HCT116 (cell line): ENCODE measurements around the gene NAV3. TPM values are rescaled to one million over a fixed set of nuclear protein-coding genes. Genes with fewer than 3 reads are reported as not detected.

Source experiments
- ATAC-seq: fragments of 200-7000 bp; cut with Tn5 transposase; 2 replicates; pipeline ENCODE4 v1.9.1; 2020; ENCODE audit warnings: mild to moderate bottlenecking, moderate library complexity
- BruUV-seq: library from RNA; stranded (reverse); fragments of 400-500 nt; replicated peaks from 2 replicates; lab custom pipeline; 2021; lab: Mats Ljungman, UMichigan
- CTCF ChIA-PET: fragments of 300-600 bp; sonication (Branson Sonifier 250); formaldehyde crosslinking; loops from one replicate; lab custom pipeline; 2021; ENCODE audit warnings: antibody characterized with exemption; lab: Charles Lee
- POLR2A ChIA-PET: fragments of 300-600, 350-600 bp; sonication (Branson Sonifier 250); formaldehyde crosslinking; loops from one replicate; lab custom pipeline; 2021; ENCODE audit warnings: antibody characterized with exemption; lab: Charles Lee
- RAD21 ChIA-PET, 2 experiments: fragments of 300-600 bp; sonication (Branson Sonifier 250); formaldehyde crosslinking; loops; one replicate each; lab custom pipeline; 2023; ENCODE audit warnings: low total read pairs in 2 of 2; ENCODE audit not compliant: uncharacterized antibody in 2 of 2, unreplicated experiment in 2 of 2, low non-redundant PET in 1 of 2; lab: Charles Lee
- DNase-seq: peaks from one replicate; pipeline ENCODE4 v3.0.0-alpha.2; 2010; ENCODE audit warnings: low read depth, low spot score
- H2AFZ ChIP-seq: fragments of 200-600 bp; shearing (Covaris generic), sonication (generic); 2 replicates; pipeline ENCODE4 v1.6.1; 2017; ENCODE audit warnings: low read depth, mixed run types, mixed read lengths, antibody characterized with exemption, low read length; ENCODE audit not compliant: poor library complexity, severe bottlenecking
- H3K27ac ChIP-seq: 2 replicates; pipeline ENCODE4 v1.5.1; 2012; ENCODE audit warnings: low read depth, low read length
- H3K27me3 ChIP-seq: fragments of 200-600 bp; sonication (generic); 2 replicates; pipeline ENCODE4 v1.6.1; 2016; ENCODE audit warnings: mixed run types, low read length, mixed read lengths; ENCODE audit not compliant: insufficient read depth
- H3K36me3 ChIP-seq, 2 experiments: fragments of 200-500 bp in 1 of 2; fragments of 200-600 bp in 1 of 2; sonication (Bioruptor generic) in 1 of 2; sonication (generic) in 1 of 2; 2 replicates each; pipeline versions ENCODE4 v1.5.1 to v1.6.1; 2014 to 2016; ENCODE audit warnings: low read length in 2 of 2, inconsistent platforms in 1 of 2, mixed read lengths in 1 of 2, mixed run types in 1 of 2; ENCODE audit not compliant: insufficient read depth in 2 of 2, control insufficient read depth in 1 of 2
- H3K4me1 ChIP-seq, 2 experiments: fragments of 200-600 bp in 1 of 2; sonication (generic) in 1 of 2; 2 replicates each; pipeline versions ENCODE4 v1.5.1 to v1.6.1; 2012 to 2017; ENCODE audit warnings: low read length in 2 of 2, inconsistent platforms in 1 of 2, mild to moderate bottlenecking in 1 of 2, mixed read lengths in 1 of 2, mixed run types in 1 of 2, moderate library complexity in 1 of 2; ENCODE audit not compliant: insufficient read depth in 2 of 2, control insufficient read depth in 1 of 2
- H3K4me2 ChIP-seq: fragments of 200-600 bp; sonication (generic); 2 replicates; pipeline ENCODE4 v1.6.1; 2017; ENCODE audit warnings: mixed run types, low read length, mixed read lengths
- H3K4me3 ChIP-seq, 2 experiments: fragments of 200-600 bp in 1 of 2; sonication (generic) in 1 of 2; replicated peaks in 1 of 2; 2 replicates each; pipeline ENCODE4 v1.5.1; 2011 to 2016; ENCODE audit warnings: low read length in 2 of 2, control low read depth in 1 of 2, low read depth in 1 of 2, mild to moderate bottlenecking in 1 of 2, mixed read lengths in 1 of 2, mixed run types in 1 of 2
- H3K79me2 ChIP-seq: fragments of 200-600 bp; sonication (generic); 2 replicates; pipeline ENCODE4 v1.6.1; 2017; ENCODE audit warnings: mild to moderate bottlenecking, mixed run types, low read length, moderate library complexity, mixed read lengths; ENCODE audit not compliant: insufficient read depth
- H3K9ac ChIP-seq: fragments of 200-600 bp; sonication (generic); 2 replicates; pipeline ENCODE4 v1.6.1; 2016; ENCODE audit warnings: low read length, mixed read lengths
- H3K9me2 ChIP-seq: fragments of 200-600 bp; sonication (generic), shearing (Covaris generic); 2 replicates; pipeline ENCODE4 v1.6.1; 2017; ENCODE audit warnings: mixed run types, mild to moderate bottlenecking, moderate library complexity; ENCODE audit not compliant: insufficient read depth
- H3K9me3 ChIP-seq, 2 experiments: fragments of 200-500 bp in 1 of 2; fragments of 200-600 bp in 1 of 2; sonication (Bioruptor generic) in 1 of 2; sonication (generic) in 1 of 2; 2 replicates each; pipeline ENCODE4 v1.6.1; 2014 to 2017; ENCODE audit warnings: low read length in 2 of 2, mixed read lengths in 2 of 2, inconsistent platforms in 1 of 2, low read depth in 1 of 2, mild to moderate bottlenecking in 1 of 2, mixed run types in 1 of 2, moderate library complexity in 1 of 2; ENCODE audit not compliant: control insufficient read depth in 1 of 2, insufficient read depth in 1 of 2
- H4K20me1 ChIP-seq: fragments of 200-600 bp; sonication (generic), shearing (Covaris generic); 2 replicates; pipeline ENCODE4 v1.6.1; 2017; ENCODE audit warnings: mixed run types, mild to moderate bottlenecking, moderate library complexity; ENCODE audit not compliant: insufficient read depth
- CBX3 ChIP-seq: IDR thresholded peaks from 2 replicates; pipeline ENCODE4 v1.6.1; 2012; ENCODE audit warnings: low read depth
- CEBPB ChIP-seq: IDR thresholded peaks from 2 replicates; pipeline ENCODE4 v1.6.1; 2012; ENCODE audit warnings: low read depth
- EGR1 ChIP-seq: IDR thresholded peaks from 2 replicates; pipeline ENCODE4 v1.6.1; 2012; ENCODE audit warnings: low read depth
- ELF1 ChIP-seq: IDR thresholded peaks from 2 replicates; pipeline ENCODE4 v1.6.1; 2012; ENCODE audit warnings: low read depth, borderline replicate concordance
- EZH2 ChIP-seq: fragments of 200-600 bp; sonication (generic); IDR thresholded peaks from 2 replicates; pipeline ENCODE4 v1.6.1; 2017; ENCODE audit warnings: antibody characterized with exemption, mixed run types
- EZH2phosphoT487 ChIP-seq: fragments of 200-600 bp; IDR thresholded peaks from 2 replicates; pipeline ENCODE4 v1.6.1; 2018; ENCODE audit warnings: antibody characterized with exemption, borderline replicate concordance
- FOSL1 ChIP-seq: IDR thresholded peaks from 2 replicates; pipeline ENCODE4 v1.6.1; 2012; ENCODE audit warnings: low read depth
- JUND ChIP-seq: IDR thresholded peaks from 2 replicates; pipeline ENCODE4 v1.6.1; 2012
- SIN3A ChIP-seq: IDR thresholded peaks from 2 replicates; pipeline ENCODE4 v1.6.1; 2012; ENCODE audit warnings: low read depth
- SP1 ChIP-seq: IDR thresholded peaks from 2 replicates; pipeline ENCODE4 v1.6.1; 2012; ENCODE audit warnings: low read depth
- SRF ChIP-seq: IDR thresholded peaks from 2 replicates; pipeline ENCODE4 v1.6.1; 2012; ENCODE audit warnings: low read depth
- YY1 ChIP-seq: IDR thresholded peaks from 2 replicates; pipeline ENCODE4 v1.6.1; 2011; ENCODE audit warnings: low read length, low read depth, moderate library complexity, mild to moderate bottlenecking; ENCODE audit not compliant: insufficient replicate concordance; ENCODE audit errors: extremely low read depth
- ZFX ChIP-seq: fragments of 450-650 bp; IDR thresholded peaks from 2 replicates; pipeline ENCODE4 v1.6.1; 2017
- ZNF274 ChIP-seq: fragments of 200-500 bp; sonication (Bioruptor generic); IDR thresholded peaks from 2 replicates; pipeline ENCODE4 v1.6.1; 2014; ENCODE audit warnings: mild to moderate bottlenecking, low read depth, low read length, inconsistent platforms
- intact Hi-C: fragments of 100-400 bp; cut with micrococcal nuclease; formaldehyde crosslinking; loops from 2 replicates; pipeline ENCODE4 v1.10.0; 2022
- total RNA-seq: library from RNA; stranded (reverse); gene quantifications from one replicate; pipeline ENCODE4 v1.2.1, GENCODE V29; 2021; ENCODE audit not compliant: unreplicated experiment
- TF ChIP-seq, protein P1 (sequence below): IDR thresholded peaks from 2 replicates; pipeline ENCODE4 v1.6.1; 2012
- TF ChIP-seq, protein P2 (sequence below), 3 experiments: fragments of 200-600 bp in 1 of 3; sonication (generic) in 1 of 3; IDR thresholded peaks in 2 of 3; conservative IDR thresholded peaks in 1 of 3; 2 replicates each; pipeline ENCODE4 v1.5.1; 2012 to 2017; ENCODE audit warnings: low read depth in 2 of 3, low read length in 2 of 3, antibody characterized with exemption in 1 of 3, borderline replicate concordance in 1 of 3, control low read depth in 1 of 3, mild to moderate bottlenecking in 1 of 3, mixed read lengths in 1 of 3, mixed run types in 1 of 3, moderate library complexity in 1 of 3; ENCODE audit not compliant: insufficient read depth in 1 of 3
- TF ChIP-seq, protein P3 (sequence below): IDR thresholded peaks from 2 replicates; pipeline ENCODE4 v1.6.1; 2012; ENCODE audit warnings: low read depth
- TF ChIP-seq, protein P4 (sequence below): IDR thresholded peaks from 2 replicates; pipeline ENCODE4 v1.6.1; 2011; ENCODE audit warnings: mild to moderate bottlenecking, low read length, moderate library complexity; ENCODE audit not compliant: insufficient replicate concordance; ENCODE audit errors: extremely low read depth
- TF ChIP-seq, protein P5 (sequence below): IDR thresholded peaks from 2 replicates; pipeline ENCODE4 v1.6.1; 2012

Gene NAV3
- total RNA-seq, 1 experiment from 2014 or later, result 7.8 TPM

DNA sequence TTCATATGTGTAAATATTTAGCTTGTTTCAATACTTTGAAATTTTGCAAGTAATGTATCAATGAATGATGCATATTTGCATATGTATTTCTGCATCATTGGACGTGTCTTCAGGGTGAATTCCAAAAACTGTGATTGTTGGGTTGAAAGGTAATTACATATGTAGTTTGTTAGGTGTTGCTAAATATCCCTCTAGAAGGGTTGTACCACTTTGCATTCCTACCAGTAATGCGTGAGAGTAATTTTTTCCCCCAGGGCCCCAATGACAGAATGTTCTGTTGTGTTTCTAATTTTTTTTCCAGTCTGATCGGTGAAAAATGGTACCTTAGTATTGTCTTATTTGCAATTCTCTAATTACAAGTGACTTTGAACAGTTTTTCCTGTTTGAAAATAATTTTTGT, 408.9 kb downstream of the NAV3 start:
- POLR2A ChIA-PET, result no interaction called here
- no peak overlapping the region for H3K4me3 ChIP-seq
- no peak overlapping the region for H2AFZ ChIP-seq
- no peaks in the 10 kb centered on the region for H3K9me3 ChIP-seq
- H3K9me2 ChIP-seq, result no peaks in the 10 kb centered on the region
- RAD21 ChIA-PET, result no interaction called here
- no TSS peak for BruUV-seq
- H3K36me3 ChIP-seq, result no peaks in the 10 kb centered on the region
- no peaks in the 10 kb centered on the region for H3K4me1 ChIP-seq
- CTCF ChIA-PET, result no interaction called here
- no peaks in the 10 kb centered on the region for H3K79me2 ChIP-seq
- H3K4me2 ChIP-seq, result no peak overlapping the region
- ATAC-seq, result no peak
- intact Hi-C loops, result no loop called here
- no peaks in the 10 kb centered on the region for H3K27me3 ChIP-seq
- no peak for DNase-seq
- TF ChIP-seq ELF1, result no peak
- TF ChIP-seq, protein P1, sequence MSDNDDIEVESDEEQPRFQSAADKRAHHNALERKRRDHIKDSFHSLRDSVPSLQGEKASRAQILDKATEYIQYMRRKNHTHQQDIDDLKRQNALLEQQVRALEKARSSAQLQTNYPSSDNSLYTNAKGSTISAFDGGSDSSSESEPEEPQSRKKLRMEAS, result no peak
- TF ChIP-seq CEBPB, result no peak
- TF ChIP-seq, protein P2, sequence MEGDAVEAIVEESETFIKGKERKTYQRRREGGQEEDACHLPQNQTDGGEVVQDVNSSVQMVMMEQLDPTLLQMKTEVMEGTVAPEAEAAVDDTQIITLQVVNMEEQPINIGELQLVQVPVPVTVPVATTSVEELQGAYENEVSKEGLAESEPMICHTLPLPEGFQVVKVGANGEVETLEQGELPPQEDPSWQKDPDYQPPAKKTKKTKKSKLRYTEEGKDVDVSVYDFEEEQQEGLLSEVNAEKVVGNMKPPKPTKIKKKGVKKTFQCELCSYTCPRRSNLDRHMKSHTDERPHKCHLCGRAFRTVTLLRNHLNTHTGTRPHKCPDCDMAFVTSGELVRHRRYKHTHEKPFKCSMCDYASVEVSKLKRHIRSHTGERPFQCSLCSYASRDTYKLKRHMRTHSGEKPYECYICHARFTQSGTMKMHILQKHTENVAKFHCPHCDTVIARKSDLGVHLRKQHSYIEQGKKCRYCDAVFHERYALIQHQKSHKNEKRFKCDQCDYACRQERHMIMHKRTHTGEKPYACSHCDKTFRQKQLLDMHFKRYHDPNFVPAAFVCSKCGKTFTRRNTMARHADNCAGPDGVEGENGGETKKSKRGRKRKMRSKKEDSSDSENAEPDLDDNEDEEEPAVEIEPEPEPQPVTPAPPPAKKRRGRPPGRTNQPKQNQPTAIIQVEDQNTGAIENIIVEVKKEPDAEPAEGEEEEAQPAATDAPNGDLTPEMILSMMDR (IDR thresholded peaks at IDR 0.05 in 2 of 3, conservative IDR thresholded peaks at IDR 0.05 in 1 of 3; ENCODE audit: borderline replicate concordance in 1 of 3, insufficient read depth in 1 of 3, low read depth in 2 of 3, low read length in 2 of 3), result no peak
- TF ChIP-seq CBX3, result no peak
- no peak for TF ChIP-seq SIN3A
- no peak for TF ChIP-seq SRF
- no peak for TF ChIP-seq EZH2phosphoT487
- TF ChIP-seq SP1, result no peak
- TF ChIP-seq, protein P3, sequence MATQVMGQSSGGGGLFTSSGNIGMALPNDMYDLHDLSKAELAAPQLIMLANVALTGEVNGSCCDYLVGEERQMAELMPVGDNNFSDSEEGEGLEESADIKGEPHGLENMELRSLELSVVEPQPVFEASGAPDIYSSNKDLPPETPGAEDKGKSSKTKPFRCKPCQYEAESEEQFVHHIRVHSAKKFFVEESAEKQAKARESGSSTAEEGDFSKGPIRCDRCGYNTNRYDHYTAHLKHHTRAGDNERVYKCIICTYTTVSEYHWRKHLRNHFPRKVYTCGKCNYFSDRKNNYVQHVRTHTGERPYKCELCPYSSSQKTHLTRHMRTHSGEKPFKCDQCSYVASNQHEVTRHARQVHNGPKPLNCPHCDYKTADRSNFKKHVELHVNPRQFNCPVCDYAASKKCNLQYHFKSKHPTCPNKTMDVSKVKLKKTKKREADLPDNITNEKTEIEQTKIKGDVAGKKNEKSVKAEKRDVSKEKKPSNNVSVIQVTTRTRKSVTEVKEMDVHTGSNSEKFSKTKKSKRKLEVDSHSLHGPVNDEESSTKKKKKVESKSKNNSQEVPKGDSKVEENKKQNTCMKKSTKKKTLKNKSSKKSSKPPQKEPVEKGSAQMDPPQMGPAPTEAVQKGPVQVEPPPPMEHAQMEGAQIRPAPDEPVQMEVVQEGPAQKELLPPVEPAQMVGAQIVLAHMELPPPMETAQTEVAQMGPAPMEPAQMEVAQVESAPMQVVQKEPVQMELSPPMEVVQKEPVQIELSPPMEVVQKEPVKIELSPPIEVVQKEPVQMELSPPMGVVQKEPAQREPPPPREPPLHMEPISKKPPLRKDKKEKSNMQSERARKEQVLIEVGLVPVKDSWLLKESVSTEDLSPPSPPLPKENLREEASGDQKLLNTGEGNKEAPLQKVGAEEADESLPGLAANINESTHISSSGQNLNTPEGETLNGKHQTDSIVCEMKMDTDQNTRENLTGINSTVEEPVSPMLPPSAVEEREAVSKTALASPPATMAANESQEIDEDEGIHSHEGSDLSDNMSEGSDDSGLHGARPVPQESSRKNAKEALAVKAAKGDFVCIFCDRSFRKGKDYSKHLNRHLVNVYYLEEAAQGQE, result no peak
- TF ChIP-seq YY1, result no peak
- no peak for TF ChIP-seq FOSL1
- no peak for TF ChIP-seq JUND
- TF ChIP-seq ZFX, result no peak
- no peak for TF ChIP-seq ZNF274
- TF ChIP-seq, protein P4, sequence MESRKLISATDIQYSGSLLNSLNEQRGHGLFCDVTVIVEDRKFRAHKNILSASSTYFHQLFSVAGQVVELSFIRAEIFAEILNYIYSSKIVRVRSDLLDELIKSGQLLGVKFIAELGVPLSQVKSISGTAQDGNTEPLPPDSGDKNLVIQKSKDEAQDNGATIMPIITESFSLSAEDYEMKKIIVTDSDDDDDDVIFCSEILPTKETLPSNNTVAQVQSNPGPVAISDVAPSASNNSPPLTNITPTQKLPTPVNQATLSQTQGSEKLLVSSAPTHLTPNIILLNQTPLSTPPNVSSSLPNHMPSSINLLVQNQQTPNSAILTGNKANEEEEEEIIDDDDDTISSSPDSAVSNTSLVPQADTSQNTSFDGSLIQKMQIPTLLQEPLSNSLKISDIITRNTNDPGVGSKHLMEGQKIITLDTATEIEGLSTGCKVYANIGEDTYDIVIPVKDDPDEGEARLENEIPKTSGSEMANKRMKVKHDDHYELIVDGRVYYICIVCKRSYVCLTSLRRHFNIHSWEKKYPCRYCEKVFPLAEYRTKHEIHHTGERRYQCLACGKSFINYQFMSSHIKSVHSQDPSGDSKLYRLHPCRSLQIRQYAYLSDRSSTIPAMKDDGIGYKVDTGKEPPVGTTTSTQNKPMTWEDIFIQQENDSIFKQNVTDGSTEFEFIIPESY, result no peak
- TF ChIP-seq, protein P5, sequence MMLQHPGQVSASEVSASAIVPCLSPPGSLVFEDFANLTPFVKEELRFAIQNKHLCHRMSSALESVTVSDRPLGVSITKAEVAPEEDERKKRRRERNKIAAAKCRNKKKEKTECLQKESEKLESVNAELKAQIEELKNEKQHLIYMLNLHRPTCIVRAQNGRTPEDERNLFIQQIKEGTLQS, result no peak
- TF ChIP-seq EZH2, result no peak
- TF ChIP-seq EGR1, result no peak
- no peaks in the 10 kb centered on the region for H4K20me1 ChIP-seq
- H3K27ac ChIP-seq, result no peak overlapping the region
- no peak overlapping the region for H3K9ac ChIP-seq
